SK-N-SH treated with all-trans-retinoic acid at 6 μM for 48 hours (cell line): ENCODE data around the gene BPIFB4.

Experiments
- ATAC-seq: fragments of 200-7000 bp; cut with Tn5 transposase; 3 replicates; pipeline ENCODE4 v1.9.1; 2020; ENCODE audit warnings: mild to moderate bottlenecking, moderate library complexity
- ARNTL ChIP-seq: fragments of 450-650 bp; formaldehyde crosslinking; IDR thresholded peaks from 2 replicates; pipeline ENCODE4 v1.5.0; 2020; ENCODE audit warnings: low read depth, mild to moderate bottlenecking, moderate library complexity, borderline replicate concordance
- BACH2 ChIP-seq: fragments of 250-450 bp; sonication (Bioruptor Pico); IDR thresholded peaks from 2 replicates; pipeline ENCODE4 v1.9.0; 2021; ENCODE audit warnings: mild to moderate bottlenecking, borderline replicate concordance
- CSDC2 ChIP-seq: fragments of 250-450 bp; sonication (Bioruptor Pico); IDR thresholded peaks from 2 replicates; pipeline ENCODE4 v1.5.0; 2020; ENCODE audit warnings: mild to moderate bottlenecking, moderate library complexity
- ESRRG ChIP-seq: fragments of 250-450 bp; sonication (Bioruptor Pico); IDR thresholded peaks from 2 replicates; pipeline ENCODE4 v1.6.1; 2021; ENCODE audit warnings: mild to moderate bottlenecking
- GLIS3 ChIP-seq: fragments of 250-450 bp; sonication (Bioruptor Pico); IDR thresholded peaks from 2 replicates; pipeline ENCODE4 v1.5.0; 2020; ENCODE audit warnings: mild to moderate bottlenecking, moderate library complexity
- ISL1 ChIP-seq: fragments of 250-450 bp; sonication (Bioruptor Pico); IDR thresholded peaks from 2 replicates; pipeline ENCODE4 v2.1.2; 2022; ENCODE audit warnings: mild to moderate bottlenecking, moderate library complexity
- OSR1 ChIP-seq: fragments of 250-450 bp; sonication (Bioruptor Pico); IDR thresholded peaks from 2 replicates; pipeline ENCODE4 v1.8.0; 2022; ENCODE audit warnings: moderate library complexity, mild to moderate bottlenecking, inconsistent platforms
- PPARA ChIP-seq: fragments of 250-450 bp; sonication (Bioruptor Pico); IDR thresholded peaks from 2 replicates; pipeline ENCODE4 v1.5.0; 2020; ENCODE audit warnings: mild to moderate bottlenecking, borderline replicate concordance
- RARB ChIP-seq: fragments of 250-450 bp; sonication (Bioruptor Pico); IDR thresholded peaks from 2 replicates; pipeline ENCODE4 v1.8.0; 2021; ENCODE audit warnings: mild to moderate bottlenecking, moderate library complexity
- SNAI2 ChIP-seq: fragments of 250-450 bp; sonication (Bioruptor Pico); IDR thresholded peaks from 2 replicates; pipeline ENCODE4 v1.5.0; 2020; ENCODE audit warnings: mild to moderate bottlenecking, moderate library complexity
- TCF4 ChIP-seq: fragments of 250-450 bp; sonication (Bioruptor Pico); IDR thresholded peaks from 2 replicates; pipeline ENCODE4 v1.8.0; 2021; ENCODE audit warnings: mild to moderate bottlenecking, moderate library complexity, borderline replicate concordance
- TOX ChIP-seq: fragments of 250-450 bp; sonication (Bioruptor Pico); IDR thresholded peaks from 2 replicates; pipeline ENCODE4 v1.8.0; 2021; ENCODE audit warnings: mild to moderate bottlenecking, moderate library complexity, borderline replicate concordance
- ZFP3 ChIP-seq: fragments of 250-450 bp; sonication (Bioruptor Pico); IDR thresholded peaks from 2 replicates; pipeline ENCODE4 v1.5.0; 2020; ENCODE audit warnings: mild to moderate bottlenecking, moderate library complexity
- ZFP30 ChIP-seq: fragments of 450-650 bp; formaldehyde crosslinking; IDR thresholded peaks from 2 replicates; pipeline ENCODE4 v1.5.0; 2022; ENCODE audit warnings: mild to moderate bottlenecking, moderate library complexity
- ZNF565 ChIP-seq: fragments of 450-650 bp; formaldehyde crosslinking; conservative IDR thresholded peaks from 2 replicates; pipeline ENCODE4 v1.5.0; 2020; ENCODE audit warnings: low read depth, mild to moderate bottlenecking, moderate library complexity
- ZNF70 ChIP-seq: fragments of 450-650 bp; formaldehyde crosslinking; IDR thresholded peaks from 2 replicates; pipeline ENCODE4 v1.5.0; 2020; ENCODE audit warnings: mild to moderate bottlenecking, moderate library complexity
- ZNF8 ChIP-seq: fragments of 450-650 bp; formaldehyde crosslinking; IDR thresholded peaks from 2 replicates; pipeline ENCODE4 v1.5.0; 2020; ENCODE audit warnings: mild to moderate bottlenecking, moderate library complexity
- TF ChIP-seq, protein P1 (sequence below): fragments of 250-450 bp; sonication (Bioruptor Pico); IDR thresholded peaks from 2 replicates; pipeline ENCODE4 v1.8.0; 2021; ENCODE audit warnings: low read depth, mild to moderate bottlenecking, moderate library complexity, borderline replicate concordance
- TF ChIP-seq, protein P2 (sequence below): fragments of 250-450 bp; sonication (Bioruptor Pico); IDR thresholded peaks from 2 replicates; pipeline ENCODE4 v1.5.0; 2020; ENCODE audit warnings: mild to moderate bottlenecking, moderate library complexity
- TF ChIP-seq, protein P3 (sequence below): fragments of 250-450 bp; sonication (Bioruptor Pico); IDR thresholded peaks from 2 replicates; pipeline ENCODE4 v1.5.1; 2020; ENCODE audit warnings: low read depth, mild to moderate bottlenecking, moderate library complexity
- TF ChIP-seq, protein P4 (sequence below): fragments of 250-450 bp; sonication (Bioruptor Pico); IDR thresholded peaks from 2 replicates; pipeline ENCODE4 v1.5.1; 2021; ENCODE audit warnings: mild to moderate bottlenecking, moderate library complexity

Gene BPIFB4

DNA sequence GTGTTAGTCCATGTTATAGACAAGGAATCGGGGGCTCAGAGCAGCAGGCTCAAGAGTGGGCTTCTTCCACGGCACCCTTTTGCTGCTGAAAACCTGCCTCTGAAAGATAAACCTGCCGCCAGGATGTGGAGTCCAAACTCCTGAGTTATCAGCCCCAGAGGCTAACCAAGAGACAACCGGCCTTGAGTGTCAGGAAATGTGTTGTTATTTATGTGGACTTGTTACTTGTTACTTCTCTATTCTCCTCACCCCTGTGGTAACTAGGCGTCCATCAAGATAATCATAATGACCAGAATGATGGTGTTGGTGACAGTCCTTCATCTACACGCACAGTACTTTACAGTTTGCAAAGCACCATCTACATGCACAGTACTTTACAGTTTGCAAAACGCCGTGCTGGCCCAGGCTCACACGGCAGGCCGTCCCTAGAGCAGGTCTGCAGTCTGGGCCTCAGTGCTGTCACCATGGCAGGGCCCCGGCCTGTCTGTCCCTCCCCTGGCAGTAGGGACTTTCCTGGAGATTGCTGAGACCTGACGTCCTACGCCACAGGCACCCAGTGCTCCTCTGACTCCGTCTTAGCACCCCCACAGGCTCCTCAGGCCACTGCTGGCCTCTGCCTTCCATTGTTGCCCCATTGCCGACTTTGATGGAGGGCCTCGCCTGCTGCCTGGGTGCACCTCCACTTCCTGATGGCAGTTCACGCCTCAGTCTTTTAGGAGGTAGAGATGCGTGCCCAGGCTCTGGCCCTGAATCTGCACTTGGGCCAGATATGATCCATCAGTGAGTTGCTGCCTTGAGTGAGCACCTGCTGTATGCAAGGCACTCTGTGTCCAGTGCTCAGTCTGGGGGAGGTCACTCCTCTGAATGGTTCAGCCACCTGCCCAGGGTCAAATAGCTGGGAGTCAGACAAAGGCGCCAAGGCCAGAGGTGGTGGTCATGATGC lies 9.1 kb upstream of the BPIFB4 start:
- no peak for ATAC-seq
- TF ChIP-seq CSDC2 (no peak), ZNF70 (CRISPR knock-in tag) (no peak), ZNF565 (CRISPR knock-in tag) (no peak), PPARA (CRISPR knock-in tag) (no peak), OSR1 (no peak), RARB (CRISPR knock-in tag) (no peak), TCF4 (CRISPR knock-in tag) (no peak), SNAI2 (no peak)
- TF ChIP-seq, protein P1, sequence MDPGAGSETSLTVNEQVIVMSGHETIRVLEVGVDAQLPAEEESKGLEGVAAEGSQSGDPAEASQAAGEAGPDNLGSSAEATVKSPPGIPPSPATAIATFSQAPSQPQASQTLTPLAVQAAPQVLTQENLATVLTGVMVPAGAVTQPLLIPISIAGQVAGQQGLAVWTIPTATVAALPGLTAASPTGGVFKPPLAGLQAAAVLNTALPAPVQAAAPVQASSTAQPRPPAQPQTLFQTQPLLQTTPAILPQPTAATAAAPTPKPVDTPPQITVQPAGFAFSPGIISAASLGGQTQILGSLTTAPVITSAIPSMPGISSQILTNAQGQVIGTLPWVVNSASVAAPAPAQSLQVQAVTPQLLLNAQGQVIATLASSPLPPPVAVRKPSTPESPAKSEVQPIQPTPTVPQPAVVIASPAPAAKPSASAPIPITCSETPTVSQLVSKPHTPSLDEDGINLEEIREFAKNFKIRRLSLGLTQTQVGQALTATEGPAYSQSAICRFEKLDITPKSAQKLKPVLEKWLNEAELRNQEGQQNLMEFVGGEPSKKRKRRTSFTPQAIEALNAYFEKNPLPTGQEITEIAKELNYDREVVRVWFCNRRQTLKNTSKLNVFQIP (CRISPR knock-in tag) = no peak

DNA sequence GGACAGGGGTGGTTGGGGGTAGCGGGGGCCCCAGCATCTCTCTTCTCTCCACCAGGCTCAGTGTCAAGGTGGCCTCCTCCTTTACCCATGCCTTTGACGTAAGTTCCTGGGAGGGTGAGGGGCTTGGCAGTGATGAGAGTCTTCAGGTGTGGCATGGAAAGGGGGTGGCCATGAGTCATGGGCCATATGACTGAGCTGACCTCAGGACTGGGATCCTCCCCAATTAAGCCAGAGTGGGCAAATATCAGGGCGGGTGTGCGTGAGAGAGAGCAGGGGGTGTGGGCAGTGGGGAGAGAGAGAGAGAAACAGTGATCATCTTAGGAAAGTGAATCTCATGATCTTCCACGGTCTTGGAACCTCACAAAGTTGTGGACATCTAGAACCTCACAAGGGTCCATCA lies 8.2 kb upstream of the BPIFB4 start:
- TF ChIP-seq ZNF565 (CRISPR knock-in tag) (no peak), PPARA (CRISPR knock-in tag) (no peak), ARNTL (CRISPR knock-in tag) (no peak), ISL1 (no peak), ZFP30 (CRISPR knock-in tag) (no peak), TOX (CRISPR knock-in tag) (no peak), ZFP3 (no peak), ZNF8 (no peak), ESRRG (CRISPR knock-in tag) (no peak), SNAI2 (no peak), CSDC2 (no peak), RARB (CRISPR knock-in tag) (no peak), ZNF70 (CRISPR knock-in tag) (no peak), GLIS3 (CRISPR knock-in tag) (no peak), TCF4 (CRISPR knock-in tag) (no peak), BACH2 (CRISPR knock-in tag) (no peak)
- TF ChIP-seq, protein P1 (CRISPR knock-in tag) = no peak
- TF ChIP-seq, protein P2, sequence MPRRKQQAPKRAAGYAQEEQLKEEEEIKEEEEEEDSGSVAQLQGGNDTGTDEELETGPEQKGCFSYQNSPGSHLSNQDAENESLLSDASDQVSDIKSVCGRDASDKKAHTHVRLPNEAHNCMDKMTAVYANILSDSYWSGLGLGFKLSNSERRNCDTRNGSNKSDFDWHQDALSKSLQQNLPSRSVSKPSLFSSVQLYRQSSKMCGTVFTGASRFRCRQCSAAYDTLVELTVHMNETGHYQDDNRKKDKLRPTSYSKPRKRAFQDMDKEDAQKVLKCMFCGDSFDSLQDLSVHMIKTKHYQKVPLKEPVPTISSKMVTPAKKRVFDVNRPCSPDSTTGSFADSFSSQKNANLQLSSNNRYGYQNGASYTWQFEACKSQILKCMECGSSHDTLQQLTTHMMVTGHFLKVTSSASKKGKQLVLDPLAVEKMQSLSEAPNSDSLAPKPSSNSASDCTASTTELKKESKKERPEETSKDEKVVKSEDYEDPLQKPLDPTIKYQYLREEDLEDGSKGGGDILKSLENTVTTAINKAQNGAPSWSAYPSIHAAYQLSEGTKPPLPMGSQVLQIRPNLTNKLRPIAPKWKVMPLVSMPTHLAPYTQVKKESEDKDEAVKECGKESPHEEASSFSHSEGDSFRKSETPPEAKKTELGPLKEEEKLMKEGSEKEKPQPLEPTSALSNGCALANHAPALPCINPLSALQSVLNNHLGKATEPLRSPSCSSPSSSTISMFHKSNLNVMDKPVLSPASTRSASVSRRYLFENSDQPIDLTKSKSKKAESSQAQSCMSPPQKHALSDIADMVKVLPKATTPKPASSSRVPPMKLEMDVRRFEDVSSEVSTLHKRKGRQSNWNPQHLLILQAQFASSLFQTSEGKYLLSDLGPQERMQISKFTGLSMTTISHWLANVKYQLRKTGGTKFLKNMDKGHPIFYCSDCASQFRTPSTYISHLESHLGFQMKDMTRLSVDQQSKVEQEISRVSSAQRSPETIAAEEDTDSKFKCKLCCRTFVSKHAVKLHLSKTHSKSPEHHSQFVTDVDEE (CRISPR knock-in tag) = no peak
- TF ChIP-seq, protein P3, sequence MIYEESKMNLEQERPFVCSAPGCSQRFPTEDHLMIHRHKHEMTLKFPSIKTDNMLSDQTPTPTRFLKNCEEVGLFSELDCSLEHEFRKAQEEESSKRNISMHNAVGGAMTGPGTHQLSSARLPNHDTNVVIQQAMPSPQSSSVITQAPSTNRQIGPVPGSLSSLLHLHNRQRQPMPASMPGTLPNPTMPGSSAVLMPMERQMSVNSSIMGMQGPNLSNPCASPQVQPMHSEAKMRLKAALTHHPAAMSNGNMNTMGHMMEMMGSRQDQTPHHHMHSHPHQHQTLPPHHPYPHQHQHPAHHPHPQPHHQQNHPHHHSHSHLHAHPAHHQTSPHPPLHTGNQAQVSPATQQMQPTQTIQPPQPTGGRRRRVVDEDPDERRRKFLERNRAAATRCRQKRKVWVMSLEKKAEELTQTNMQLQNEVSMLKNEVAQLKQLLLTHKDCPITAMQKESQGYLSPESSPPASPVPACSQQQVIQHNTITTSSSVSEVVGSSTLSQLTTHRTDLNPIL (CRISPR knock-in tag) = no peak
- TF ChIP-seq, protein P4, sequence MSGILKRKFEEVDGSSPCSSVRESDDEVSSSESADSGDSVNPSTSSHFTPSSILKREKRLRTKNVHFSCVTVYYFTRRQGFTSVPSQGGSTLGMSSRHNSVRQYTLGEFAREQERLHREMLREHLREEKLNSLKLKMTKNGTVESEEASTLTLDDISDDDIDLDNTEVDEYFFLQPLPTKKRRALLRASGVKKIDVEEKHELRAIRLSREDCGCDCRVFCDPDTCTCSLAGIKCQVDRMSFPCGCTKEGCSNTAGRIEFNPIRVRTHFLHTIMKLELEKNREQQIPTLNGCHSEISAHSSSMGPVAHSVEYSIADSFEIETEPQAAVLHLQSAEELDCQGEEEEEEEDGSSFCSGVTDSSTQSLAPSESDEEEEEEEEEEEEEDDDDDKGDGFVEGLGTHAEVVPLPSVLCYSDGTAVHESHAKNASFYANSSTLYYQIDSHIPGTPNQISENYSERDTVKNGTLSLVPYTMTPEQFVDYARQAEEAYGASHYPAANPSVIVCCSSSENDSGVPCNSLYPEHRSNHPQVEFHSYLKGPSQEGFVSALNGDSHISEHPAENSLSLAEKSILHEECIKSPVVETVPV (CRISPR knock-in tag) = no peak
- ATAC-seq = no peak
